ENCODE measurements around the gene MTX2. TPM values are rescaled to one million over a fixed set of nuclear protein-coding genes. Genes with fewer than 3 reads are reported as not detected.

MTX2 gene
- polyA plus RNA-seq, 1 experiment, result 17.7 TPM

- CTCF ChIA-PET, result interaction anchor here (1.1 to 1.8 kb wide), 2 partner anchors 10 to 14 kb away, joined by 3 to 4 read pairs; no protein-coding TSS in a partner anchor
- DNase-seq (ENCODE audit: low read depth), result no peak
- no peak for TF ChIP-seq CTCF (IDR thresholded peaks at IDR 0.05; ENCODE audit: insufficient read depth, low read depth, low read length)
- no peaks in the 10 kb centered on the region for H3K36me3 ChIP-seq (ENCODE audit: control insufficient read depth, insufficient read depth, low read length)
- POLR2A ChIA-PET, result no interaction called here
- no peak overlapping the region for H3K4me3 ChIP-seq (ENCODE audit: low read depth, low read length)
- no peaks in the 10 kb centered on the region for H3K27me3 ChIP-seq (ENCODE audit: control insufficient read depth, insufficient read depth, low read length)
Measured at GRCh38 chr2:176239031-176239430, 30.2 kb upstream of the MTX2 start.

GRCh38 chr2:176240301-176240700 lies 28.9 kb upstream of the MTX2 start:
- ChIA-PET POLR2A (no interaction called here), CTCF (interaction anchor here (1.6 kb wide), 1 partner anchor 214 kb away, joined by 5 read pairs; no protein-coding TSS in a partner anchor)
- TF ChIP-seq CTCF (IDR thresholded peaks at IDR 0.05; ENCODE audit: insufficient read depth, low read depth, low read length), result no peak
- no peak overlapping the region for H3K4me3 ChIP-seq (ENCODE audit: low read depth, low read length)
- no peaks in the 10 kb centered on the region for H3K36me3 ChIP-seq (ENCODE audit: control insufficient read depth, insufficient read depth, low read length)
- no peak for DNase-seq (ENCODE audit: low read depth)
- no peaks in the 10 kb centered on the region for H3K27me3 ChIP-seq (ENCODE audit: control insufficient read depth, insufficient read depth, low read length)

- POLR2A ChIA-PET, result no interaction called here
Measured at GRCh38 chr2:176242276-176242675, 27.0 kb upstream of the MTX2 start.

GRCh38 chr2:176246331-176246730 lies 22.9 kb upstream of the MTX2 start:
- POLR2A ChIA-PET, result no interaction called here

More at GRCh38 chr2:176242276-176242675, 27.0 kb upstream of the MTX2 start:
- DNase-seq (ENCODE audit: low read depth), result no peak
- TF ChIP-seq CTCF (IDR thresholded peaks at IDR 0.05; ENCODE audit: insufficient read depth, low read depth, low read length), result no peak
- CTCF ChIA-PET, result no interaction called here
- Histone ChIP-seq H3K27me3 (ENCODE audit: control insufficient read depth, insufficient read depth, low read length) (no peaks in the 10 kb centered on the region), H3K36me3 (ENCODE audit: control insufficient read depth, insufficient read depth, low read length) (no peaks in the 10 kb centered on the region), H3K4me3 (ENCODE audit: low read depth, low read length) (no peak overlapping the region)

GRCh38 chr2:176247859-176248258 lies 21.4 kb upstream of the MTX2 start:
- ChIA-PET POLR2A (no interaction called here), CTCF (no interaction called here)
- DNase-seq (ENCODE audit: low read depth), result no peak
- no peak overlapping the region for H3K4me3 ChIP-seq (ENCODE audit: low read depth, low read length)
- TF ChIP-seq CTCF (IDR thresholded peaks at IDR 0.05; ENCODE audit: insufficient read depth, low read depth, low read length), result no peak
- H3K27me3 ChIP-seq (ENCODE audit: control insufficient read depth, insufficient read depth, low read length), result no peaks in the 10 kb centered on the region
- H3K36me3 ChIP-seq (ENCODE audit: control insufficient read depth, insufficient read depth, low read length), result no peaks in the 10 kb centered on the region

More at GRCh38 chr2:176246331-176246730, 22.9 kb upstream of the MTX2 start:
- H3K27me3 ChIP-seq (ENCODE audit: control insufficient read depth, insufficient read depth, low read length), result no peaks in the 10 kb centered on the region
- no peak overlapping the region for H3K4me3 ChIP-seq (ENCODE audit: low read depth, low read length)
- no peak for DNase-seq (ENCODE audit: low read depth)
- H3K36me3 ChIP-seq (ENCODE audit: control insufficient read depth, insufficient read depth, low read length), result no peaks in the 10 kb centered on the region
- no peak for TF ChIP-seq CTCF (IDR thresholded peaks at IDR 0.05; ENCODE audit: insufficient read depth, low read depth, low read length)
- CTCF ChIA-PET, result no interaction called here
